ENCODE measurements around the gene FBXO21.

GRCh38 chr12:117142094-117142493, 48.2 kb downstream of the FBXO21 start:
- TF ChIP-seq CTCF (IDR thresholded peaks at IDR 0.05) (no peak), POLR2A (IDR thresholded peaks at IDR 0.05) (no peak)
